GM12873 (cell line): ENCODE measurements around the gene SPOCD1.

Experiments used
- CTCF ChIP-seq: IDR thresholded peaks from 2 replicates; pipeline ENCODE4 v1.5.1; 2012; ENCODE audit warnings: low read depth, mild to moderate bottlenecking, moderate library complexity, low read length, control low read depth; ENCODE audit not compliant: insufficient read depth; ENCODE audit errors: missing control alignments

Gene SPOCD1

GRCh38 chr1:31750858-31751510 lies 64.8 kb downstream of the SPOCD1 start:
- no peak for TF ChIP-seq CTCF

- TF ChIP-seq CTCF = no peak
Observed at GRCh38 chr1:31749785-31750735, 65.8 kb downstream of the SPOCD1 start.

- no peak for TF ChIP-seq CTCF
Observed at GRCh38 chr1:31748365-31748764, 67.5 kb downstream of the SPOCD1 start.

- no peak for TF ChIP-seq CTCF
Observed at GRCh38 chr1:31747304-31747703, 68.5 kb downstream of the SPOCD1 start.

- TF ChIP-seq CTCF = no peak
Observed at GRCh38 chr1:31746687-31747086, 69.1 kb downstream of the SPOCD1 start.

- no peak for TF ChIP-seq CTCF
Observed at GRCh38 chr1:31745946-31746670, 69.7 kb downstream of the SPOCD1 start.
